ENCODE data around the gene RAPGEF6.
"Not testable (repeated sequence)": the region's sequence is repeated elsewhere in the genome, so short reads cannot be mapped to it uniquely, and the experiment has no call there.

The RAPGEF6 gene

DNA sequence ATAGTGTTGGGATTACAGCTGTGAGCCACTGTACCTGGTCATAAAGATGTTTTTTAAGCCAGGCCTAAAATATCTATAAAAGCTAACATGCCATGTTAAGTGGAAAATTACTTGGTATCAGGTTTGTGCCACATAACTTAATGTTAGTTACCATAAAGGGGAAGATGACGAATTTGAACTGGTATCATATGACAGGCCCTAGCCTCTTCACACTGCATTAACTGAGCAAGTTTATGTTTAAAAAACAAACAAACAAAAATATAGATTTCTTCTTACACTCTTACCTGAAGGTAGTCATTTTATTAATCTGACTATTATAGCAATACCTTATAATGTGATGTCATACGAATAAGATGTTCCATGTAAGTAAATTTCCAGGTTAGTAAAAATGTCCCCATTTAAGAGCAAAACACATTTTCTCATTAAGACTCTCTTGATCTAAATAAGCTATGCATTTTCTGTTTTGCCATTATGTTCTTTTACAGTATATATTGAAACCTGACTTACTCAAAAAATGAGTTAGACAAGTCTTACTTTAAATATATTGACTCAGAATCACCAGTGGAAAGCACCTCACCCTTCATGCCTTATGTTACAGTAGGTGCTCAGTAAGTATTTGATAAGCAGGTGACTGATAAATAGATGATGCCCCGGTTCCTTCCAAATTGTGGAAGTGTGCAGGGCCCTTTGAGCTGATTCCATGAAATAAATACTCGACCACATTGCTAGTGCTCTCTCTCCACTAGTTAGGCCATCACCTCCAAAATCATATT lies 245.7 kb downstream of the RAPGEF6 start:
- DNase-seq (ENCODE audit: low read depth in 2 of 2, low spot score in 1 of 2) = no peak

GRCh38 chr5:131387255-131387654 lies 247.8 kb downstream of the RAPGEF6 start:
- DNase-seq (ENCODE audit: low read depth in 2 of 2, low spot score in 1 of 2) = no peak

DNA sequence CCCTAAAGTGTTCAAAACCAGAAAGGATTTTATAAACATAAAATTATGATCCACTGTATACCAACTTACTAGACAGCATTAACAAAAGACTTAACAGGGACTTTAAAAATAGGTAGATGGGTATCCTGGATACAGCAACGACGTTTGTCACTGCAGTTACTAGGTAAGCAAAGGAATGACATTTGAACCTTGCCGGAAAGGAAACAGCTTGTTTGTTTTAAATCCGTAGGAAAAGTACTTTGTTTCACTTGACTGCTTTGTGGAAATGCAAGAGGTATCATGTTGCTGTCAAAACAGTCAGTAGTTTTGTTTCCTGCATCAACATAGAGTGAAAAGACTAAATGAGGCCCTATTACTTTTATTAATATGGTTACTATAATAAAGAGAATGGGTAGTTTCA lies 248.2 kb downstream of the RAPGEF6 start:
- no peak for DNase-seq (ENCODE audit: low read depth in 2 of 2, low spot score in 1 of 2)

DNA sequence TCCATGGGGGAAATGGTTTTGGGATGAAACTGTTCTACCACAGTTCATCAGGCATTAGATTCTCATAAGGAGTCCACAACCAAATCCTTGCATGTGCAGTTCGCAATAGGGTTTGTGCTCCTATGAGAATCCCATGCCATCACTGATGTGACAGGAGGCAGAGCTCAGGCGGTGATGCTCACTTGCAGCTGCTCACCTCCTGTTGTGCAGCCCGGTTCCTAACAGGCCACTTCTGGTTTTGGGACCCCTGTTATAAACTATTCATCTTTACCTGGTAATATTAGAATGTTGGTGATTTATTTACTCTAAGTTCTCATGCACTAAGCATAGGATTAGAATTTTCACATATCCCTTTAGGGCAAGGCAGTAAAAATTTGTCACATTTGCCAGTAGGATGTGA lies 248.9 kb downstream of the RAPGEF6 start:
- DNase-seq (ENCODE audit: low read depth in 2 of 2, low spot score in 1 of 2) = no peak

- DNase-seq (ENCODE audit: low read depth in 2 of 2, low spot score in 1 of 2) = no peak
Observed at GRCh38 chr5:131384616-131385214, 250.3 kb downstream of the RAPGEF6 start.

- DNase-seq (ENCODE audit: low read depth in 2 of 2, low spot score in 1 of 2) = no peak
Observed at GRCh38 chr5:131384173-131384572, 250.9 kb downstream of the RAPGEF6 start.

DNA sequence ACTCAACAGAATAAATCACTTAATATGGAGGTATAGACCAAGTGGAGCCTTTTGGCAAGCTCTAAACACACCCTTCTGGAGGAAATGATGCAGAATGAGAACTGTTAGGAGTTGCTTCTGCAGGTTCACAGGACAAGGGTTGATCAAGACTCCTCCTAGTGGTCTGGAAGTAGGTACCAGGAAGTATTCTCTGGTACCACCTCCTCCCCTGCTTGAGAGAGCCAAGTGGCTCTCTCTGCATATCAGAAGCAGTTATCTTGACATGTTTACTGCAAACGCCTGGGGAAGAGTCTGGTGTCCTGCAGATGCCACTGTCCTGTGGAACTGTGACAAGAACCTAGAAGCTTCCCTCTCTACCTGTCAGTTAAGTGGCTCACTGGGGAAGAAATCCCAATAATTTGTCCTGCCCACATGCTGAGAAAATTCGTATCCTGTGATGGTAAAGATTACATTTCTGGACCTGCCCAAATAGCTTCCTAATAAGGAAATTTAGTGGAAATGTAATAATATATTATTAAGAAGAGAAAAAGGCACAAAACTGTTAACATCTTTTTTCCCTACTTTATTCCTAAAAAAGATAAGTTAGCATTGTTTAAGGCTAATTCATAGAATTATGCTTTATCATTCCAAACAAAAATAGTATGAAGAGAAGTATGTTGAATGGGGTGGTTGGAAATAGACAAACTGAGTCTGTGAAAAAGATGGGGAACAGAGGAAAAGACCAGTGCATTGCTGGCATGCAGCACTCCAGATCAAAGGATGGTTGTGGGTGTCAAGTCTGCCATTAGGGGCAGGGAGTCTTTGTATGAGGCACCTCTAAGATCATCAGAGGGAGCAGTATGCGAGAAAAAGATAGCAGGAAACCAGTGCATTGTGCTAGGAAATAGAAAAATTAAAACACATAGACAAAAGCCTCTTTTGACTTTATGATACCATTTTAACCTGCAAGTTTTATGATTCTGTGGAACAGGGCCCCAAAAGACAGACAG lies 252.3 kb downstream of the RAPGEF6 start:
- DNase-seq (ENCODE audit: low read depth in 2 of 2, low spot score in 1 of 2) = no peak

GRCh38 chr5:131381777-131382176 lies 253.3 kb downstream of the RAPGEF6 start:
- no peak for DNase-seq (ENCODE audit: low read depth in 2 of 2, low spot score in 1 of 2)

- DNase-seq (ENCODE audit: low read depth in 2 of 2, low spot score in 1 of 2) = no peak
Observed at GRCh38 chr5:131381021-131381420, 254.0 kb downstream of the RAPGEF6 start.

DNA sequence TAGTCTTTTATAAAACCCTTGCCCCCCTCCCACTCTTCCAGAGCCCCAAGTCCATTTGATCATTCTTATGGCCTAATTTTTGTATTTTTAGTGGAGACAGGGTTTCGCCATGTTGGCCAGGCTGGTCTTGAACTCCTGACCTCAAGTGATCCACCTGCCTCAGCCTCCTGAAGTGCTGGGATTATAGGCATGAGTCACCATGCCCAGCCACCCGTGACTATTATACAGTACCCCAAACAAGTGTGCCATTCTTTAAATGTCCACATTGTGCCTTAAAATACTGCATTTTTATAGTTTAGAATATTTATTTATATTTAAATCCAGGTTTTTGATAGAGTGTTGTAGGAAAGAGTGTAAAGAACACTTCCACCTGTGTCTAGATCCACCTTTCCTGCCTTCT lies 254.8 kb downstream of the RAPGEF6 start:
- not testable (repeated sequence) for DNase-seq (ENCODE audit: low read depth in 2 of 2, low spot score in 1 of 2)

- peak; percentile 28 to 62 for DNase-seq (ENCODE audit: low read depth in 2 of 2, low spot score in 1 of 2)
Observed at GRCh38 chr5:131379723-131380122, 255.3 kb downstream of the RAPGEF6 start.

DNA sequence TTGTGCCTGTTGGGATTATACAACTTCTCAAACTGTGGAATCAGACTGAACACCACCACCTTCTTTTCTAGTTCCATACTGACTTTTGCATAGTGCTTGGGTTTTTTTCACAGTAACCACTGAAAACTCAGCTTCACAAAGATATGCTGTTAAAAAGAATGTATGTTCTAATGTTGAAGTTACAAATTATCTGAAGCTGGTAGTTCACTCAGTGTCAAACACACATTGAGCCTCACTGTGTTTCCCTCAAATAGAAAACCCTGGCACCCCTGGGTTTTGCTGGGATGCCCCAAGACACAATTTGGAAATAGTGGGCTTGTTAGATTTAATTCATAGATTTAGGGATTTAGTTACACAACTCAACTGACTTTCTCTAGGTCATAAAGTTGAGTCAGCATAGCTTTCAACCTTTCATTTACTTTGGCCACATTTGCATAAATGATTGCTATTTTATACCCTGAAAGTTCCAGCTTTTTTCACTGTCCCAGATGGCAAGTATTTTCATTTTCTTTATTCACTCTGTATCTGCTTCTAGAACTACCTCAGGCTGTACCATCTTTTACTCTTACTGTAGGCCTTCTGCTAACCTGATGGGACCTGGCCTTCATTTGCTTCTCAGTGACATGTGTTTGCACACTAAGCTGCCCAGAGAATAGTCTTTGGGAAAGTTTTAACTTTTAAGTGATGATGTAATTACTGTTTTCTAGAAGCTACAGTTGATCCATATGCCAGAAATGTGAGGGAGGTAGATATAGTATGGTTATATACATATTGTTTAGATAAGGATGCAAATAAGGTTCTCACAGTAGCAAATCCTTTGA lies 256.1 kb downstream of the RAPGEF6 start:
- no peak for DNase-seq (ENCODE audit: low read depth in 2 of 2, low spot score in 1 of 2)

- DNase-seq (ENCODE audit: low read depth in 2 of 2, low spot score in 1 of 2) = no peak
Observed at GRCh38 chr5:131377785-131378325, 257.2 kb downstream of the RAPGEF6 start.

DNA sequence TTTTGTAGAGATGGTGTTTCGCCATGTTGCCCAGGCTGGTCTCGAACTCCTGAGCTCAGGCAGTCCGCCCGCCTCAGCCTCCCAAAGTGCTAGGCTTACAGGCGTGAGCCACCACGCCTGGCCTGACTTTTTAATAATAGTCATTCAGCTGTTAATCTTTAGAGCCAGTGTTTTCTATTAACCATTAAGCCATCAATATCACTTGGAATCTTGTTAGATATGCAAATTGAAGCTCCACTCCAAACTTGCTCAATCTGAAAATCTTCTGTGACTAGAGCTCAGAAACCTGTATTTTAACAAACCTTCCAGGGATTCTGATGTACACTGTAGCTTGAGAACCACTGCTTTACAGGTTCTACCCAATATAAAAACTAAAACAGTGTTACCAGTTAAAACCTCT lies 257.7 kb downstream of the RAPGEF6 start:
- DNase-seq (ENCODE audit: low read depth in 2 of 2, low spot score in 1 of 2) = no peak

DNA sequence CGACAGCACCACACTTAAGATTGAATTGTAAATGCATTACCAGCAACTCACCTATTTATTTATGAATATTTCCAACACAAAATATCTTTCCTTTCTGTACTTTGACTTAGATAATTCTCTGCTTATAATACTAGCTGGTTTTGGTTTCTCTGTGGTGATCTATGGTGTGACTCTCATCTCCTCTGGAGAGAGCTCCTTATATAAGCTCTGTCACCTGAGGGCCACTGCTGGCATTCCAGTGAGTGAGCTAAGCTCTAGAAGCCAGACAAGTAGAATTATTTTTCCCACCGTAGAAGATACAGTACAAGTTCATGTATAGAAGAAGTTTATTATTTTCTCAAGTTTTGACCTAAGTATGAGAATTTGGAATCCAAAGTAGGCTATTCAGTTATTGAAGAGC lies 259.7 kb downstream of the RAPGEF6 start:
- no peak for DNase-seq (ENCODE audit: low read depth in 2 of 2, low spot score in 1 of 2)

All from stimulated activated CD8-positive, alpha-beta memory T cell treated with anti-CD3 and anti-CD28 coated beads, Interleukin-4, amount 100 ng/mL, for 4 hours (primary cell).